ENCODE results near the gene CREG1. TPM values are rescaled to one million over a fixed set of nuclear protein-coding genes. Genes with fewer than 3 reads are reported as not detected.

The CREG1 gene
- polyA plus RNA-seq, 3 donors, result 109 to 123 (median 114) TPM

DNA sequence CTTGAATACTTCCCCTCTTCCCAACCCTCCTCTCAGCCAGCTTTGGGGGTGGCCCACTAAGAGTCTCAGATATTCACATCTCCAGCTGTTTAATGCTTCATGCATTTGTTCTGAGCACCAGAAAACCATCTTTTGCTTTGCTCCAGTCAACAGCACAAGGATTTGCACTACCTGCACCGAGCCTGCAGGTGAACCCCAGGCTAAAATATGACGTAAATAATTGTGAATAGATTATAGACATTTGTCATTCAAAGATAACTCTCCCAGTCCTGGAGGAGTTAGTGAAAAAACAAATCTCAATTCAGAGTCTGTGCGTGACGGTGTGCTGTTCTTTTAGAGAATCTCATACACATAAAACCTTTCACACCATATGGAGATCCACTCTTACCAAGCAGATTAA, 42.7 kb downstream of the CREG1 start:
- no peak for DNase-seq

DNA sequence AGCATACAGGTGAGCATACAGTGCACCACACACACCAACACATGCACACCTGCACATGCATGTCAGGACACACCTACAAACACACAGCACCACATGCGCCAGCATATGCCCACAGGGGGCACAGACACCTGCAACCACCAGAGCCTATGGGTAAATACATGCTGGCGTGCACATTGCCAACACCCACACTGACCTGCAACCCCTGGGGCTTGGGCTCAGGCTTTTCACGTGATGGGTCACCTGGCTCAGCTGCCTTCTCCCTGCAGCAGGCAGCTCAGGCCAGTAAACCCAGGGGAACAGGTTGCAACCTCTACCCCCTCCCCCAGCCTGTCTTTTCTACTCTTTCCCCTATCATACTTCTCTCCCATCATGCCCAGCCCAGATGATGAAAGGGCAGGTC, 43.3 kb downstream of the CREG1 start:
- no peak for DNase-seq

DNA sequence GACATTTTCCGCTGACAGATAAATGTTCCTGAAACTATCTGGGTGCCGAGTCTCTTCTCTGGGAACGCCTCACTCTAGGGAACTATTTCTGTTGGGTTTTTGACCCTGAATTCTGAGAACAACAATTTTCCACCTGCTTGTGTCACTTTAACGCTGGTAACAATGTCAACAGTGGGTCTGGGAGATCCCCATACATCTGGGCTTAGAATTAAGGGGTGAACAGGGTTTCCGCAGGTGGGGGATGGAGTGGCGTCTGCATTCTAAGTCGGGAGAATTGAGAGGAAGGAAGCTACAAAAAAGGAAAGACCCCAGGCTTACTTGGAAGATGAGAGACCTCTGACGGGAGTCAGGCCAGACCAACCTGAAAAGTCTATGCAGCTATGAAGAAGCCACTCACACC, 44.0 kb downstream of the CREG1 start:
- DNase-seq, result no peak

DNA sequence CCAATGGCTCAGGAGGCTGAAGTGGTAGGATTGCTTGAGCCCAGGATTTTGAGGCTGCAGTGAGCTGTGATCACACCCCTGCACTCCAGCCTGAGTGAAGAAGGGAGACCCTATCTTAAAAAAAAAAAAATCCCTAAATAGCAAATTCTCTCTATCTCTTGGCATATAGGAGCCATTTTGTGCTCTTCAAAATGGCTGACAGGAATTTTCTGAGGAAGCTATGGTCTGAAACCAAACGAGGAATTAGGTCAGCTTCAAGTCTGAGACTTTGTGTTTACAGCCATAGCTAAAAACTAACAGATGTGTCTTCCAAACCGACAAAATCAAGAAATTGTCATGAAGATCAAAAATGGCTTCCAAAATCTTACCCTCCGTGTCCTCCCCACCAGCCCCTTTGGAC, 45.8 kb downstream of the CREG1 start:
- no peak for DNase-seq

DNA sequence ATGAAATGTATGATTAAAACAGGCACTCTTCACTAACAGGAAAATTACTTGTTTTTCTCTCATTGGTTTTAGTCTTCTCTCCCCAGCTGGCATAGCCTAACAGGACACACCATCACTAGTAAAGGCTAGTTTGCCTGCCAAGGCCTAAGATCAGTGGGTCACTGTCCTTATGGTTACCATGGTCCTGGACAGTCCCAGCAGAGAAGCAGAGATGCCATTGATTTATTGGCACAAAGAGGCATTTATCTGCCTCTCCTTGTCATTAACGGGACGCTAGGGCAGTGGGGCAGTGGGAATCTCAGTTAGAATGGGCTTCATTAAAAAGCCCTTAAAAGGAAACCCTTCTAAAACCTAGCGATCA, 49.1 kb downstream of the CREG1 start:
- no peak for DNase-seq

DNA sequence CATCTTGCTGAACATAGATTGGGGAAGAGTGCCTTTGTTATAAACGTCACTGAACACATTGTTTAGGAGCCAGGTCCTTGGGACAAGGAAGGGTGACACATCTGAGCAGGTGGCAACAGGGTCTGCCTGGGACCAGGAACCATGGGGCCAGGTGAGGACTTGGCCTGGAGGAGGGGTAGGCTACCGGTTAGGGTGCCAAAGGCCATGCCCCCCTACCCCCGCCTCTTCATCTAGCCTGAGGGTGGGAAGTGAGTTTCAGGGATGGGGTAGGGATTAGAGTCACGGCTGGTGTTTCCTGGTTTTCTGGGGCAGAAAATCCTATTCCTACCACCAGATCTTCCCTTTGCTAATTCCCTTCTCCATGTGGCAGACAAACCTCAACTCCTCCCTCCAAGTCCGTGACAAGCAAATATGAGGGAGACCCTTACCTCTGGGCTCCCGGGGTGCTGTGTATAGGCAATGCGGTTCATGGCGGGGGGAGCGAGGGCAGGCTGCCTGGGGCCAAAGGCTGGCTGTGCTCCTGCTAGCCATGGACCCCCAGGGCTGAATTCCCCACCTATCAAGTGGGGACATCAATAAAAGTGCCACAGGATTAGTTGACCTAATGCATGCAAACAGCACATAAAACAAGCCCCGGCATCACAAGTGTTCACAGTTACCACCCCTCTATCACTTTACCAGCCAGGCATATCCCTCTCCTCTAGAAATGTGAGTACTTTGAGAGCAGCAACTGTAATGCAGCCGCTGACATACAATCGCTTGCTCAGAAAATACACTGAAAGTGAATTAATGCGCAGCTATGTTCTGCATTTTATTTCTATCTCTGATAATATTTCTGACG, 49.7 kb downstream of the CREG1 start:
- no peak for DNase-seq

DNA sequence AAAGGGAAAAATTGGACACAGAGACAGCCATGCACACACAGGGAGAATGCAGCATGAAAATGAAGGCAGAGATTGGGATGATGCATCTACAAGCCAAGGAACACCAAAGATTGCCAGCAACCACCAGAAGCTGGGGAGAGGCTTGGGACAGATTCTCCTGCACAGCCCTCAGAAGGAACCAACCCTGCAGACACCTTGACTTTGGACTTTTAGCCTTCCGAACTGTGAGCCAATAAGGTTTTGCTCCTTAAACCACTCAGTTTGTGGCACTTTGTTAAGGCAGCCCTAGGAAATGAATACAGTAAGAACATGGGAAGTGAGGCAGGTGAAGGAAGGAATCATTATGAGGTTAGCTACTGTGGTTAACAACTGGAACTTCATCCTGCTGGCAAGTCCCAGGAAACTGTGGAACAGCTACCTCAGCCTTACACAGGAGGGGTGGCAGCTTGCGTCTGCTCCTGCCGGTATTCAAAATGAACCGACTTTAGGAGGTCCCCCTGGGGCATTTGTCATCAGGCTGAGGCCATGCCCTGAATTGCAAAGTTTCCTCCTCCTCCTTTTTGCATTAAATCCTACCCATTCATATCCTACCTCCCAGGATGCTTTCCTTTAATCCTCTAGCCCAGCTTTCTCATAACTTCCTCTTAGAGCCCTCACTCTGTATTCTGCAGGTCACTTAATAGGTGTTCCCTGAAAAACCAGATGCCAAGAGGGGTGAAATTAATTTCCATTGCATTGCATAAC, 50.7 kb downstream of the CREG1 start:
- no peak for DNase-seq

DNA sequence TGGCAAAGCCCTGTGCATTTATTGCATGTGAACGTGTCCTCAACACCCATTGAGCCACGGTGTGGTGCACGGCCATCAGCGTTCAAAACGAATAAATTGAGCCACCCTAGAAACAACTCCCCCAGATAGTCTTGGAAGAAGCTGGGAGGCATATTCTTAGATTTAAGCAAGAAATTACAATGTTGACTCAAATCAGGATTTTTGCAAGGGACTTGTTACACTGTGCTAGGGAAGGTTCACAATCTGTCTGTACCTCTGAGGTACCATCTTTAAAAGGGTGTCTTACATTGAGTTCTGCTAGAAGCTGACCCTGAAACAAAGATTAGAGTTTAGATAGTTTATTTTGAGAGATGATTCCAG, 51.4 kb downstream of the CREG1 start:
- no peak for DNase-seq

DNA sequence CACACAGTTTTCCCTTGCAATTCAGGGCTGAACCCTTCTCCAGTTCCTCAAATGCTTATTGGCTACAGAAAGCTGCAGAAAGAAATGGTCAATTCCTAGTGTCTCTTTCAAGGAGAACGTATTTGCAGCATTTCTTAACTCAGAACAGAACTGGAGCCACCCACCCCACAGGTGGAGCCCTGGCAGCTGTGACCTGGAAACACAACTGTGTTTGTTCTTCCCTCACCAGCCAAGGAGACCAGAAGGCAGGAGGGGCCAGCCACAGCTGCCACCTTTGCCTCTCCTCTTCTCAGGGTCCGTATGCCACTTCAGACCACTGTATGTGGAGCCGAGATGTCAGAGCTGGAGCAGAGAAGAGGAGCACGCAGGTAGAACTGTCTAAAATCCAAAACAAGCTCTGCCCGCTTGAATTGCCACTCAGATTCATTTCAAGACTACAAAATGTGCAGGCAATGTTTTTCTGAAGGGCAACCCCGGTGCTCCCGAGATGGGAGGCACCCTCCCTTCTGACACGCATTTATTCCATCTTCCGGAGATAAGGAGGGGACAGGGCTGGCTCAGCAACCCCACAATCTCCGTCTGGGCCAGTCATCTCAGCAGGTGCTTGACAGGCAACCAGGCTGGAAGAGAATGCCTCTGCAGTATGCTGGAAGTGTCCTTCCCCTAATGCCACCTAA, 51.9 kb downstream of the CREG1 start:
- no peak for DNase-seq

DNA sequence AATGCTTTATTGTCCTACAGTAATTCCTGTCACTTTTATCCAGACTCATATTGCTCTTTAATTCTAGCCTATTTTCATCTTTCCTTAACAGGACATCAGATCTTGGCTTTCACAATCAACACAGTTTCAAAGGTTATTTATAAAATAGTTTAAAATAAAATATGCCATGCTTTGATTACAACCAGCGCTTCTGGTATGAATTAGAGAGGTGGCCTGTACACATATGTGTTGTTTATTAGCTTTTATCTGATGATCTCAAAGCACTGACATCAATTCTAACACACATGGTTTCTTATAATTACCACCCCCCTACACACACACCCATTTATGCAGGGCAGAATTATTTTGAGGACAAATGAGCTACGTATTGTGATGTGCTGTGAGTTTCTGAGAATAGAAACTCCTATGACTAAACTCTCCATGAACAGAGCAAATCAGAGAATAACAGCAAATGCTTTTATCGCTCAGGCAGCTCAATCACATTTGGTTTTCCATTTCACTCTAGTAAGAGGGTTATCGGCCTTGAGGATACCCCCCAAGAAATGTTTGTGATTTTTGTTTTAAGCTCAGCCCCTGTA, 53.2 kb downstream of the CREG1 start:
- no peak for DNase-seq

DNA sequence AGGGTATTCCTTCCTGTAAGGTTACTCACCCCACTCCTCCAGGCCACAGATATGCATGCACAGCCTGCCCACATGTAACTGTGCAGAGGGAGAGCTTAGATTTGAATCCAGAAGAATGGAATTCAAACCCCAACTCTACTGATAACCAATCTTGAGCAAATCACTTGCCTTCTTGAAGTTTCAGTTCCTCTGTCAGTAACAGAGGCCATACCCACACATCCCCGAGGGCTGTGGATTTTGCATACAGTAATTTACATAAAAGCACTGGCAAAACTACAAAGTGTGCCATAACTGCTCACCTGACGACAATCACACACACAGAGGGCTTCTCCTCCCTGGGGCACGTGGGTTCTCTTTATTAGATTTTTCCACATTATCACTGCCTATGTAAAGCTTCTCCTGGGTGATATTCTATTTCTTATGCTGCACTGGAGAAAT, 53.9 kb downstream of the CREG1 start:
- DNase-seq, result no peak

DNA sequence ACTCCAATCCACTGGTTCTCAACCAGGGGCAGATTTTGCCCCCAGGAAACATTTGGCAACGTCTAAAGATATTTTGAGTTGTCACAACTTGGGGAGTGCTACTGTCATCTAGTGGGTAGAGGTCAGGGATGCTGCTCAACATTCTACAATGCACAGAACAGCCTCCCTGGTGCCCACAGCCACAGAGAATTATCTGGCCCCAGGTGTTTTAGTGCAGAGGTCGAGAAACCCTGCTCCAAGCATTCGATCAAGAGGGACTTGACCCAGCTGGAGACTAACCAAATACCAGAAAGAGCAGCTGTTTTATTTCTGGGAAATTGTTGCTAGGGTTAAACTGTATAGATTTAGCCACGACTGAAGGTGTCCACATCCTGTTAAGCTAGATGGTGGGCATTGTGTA, 54.5 kb downstream of the CREG1 start:
- DNase-seq, result no peak

DNA sequence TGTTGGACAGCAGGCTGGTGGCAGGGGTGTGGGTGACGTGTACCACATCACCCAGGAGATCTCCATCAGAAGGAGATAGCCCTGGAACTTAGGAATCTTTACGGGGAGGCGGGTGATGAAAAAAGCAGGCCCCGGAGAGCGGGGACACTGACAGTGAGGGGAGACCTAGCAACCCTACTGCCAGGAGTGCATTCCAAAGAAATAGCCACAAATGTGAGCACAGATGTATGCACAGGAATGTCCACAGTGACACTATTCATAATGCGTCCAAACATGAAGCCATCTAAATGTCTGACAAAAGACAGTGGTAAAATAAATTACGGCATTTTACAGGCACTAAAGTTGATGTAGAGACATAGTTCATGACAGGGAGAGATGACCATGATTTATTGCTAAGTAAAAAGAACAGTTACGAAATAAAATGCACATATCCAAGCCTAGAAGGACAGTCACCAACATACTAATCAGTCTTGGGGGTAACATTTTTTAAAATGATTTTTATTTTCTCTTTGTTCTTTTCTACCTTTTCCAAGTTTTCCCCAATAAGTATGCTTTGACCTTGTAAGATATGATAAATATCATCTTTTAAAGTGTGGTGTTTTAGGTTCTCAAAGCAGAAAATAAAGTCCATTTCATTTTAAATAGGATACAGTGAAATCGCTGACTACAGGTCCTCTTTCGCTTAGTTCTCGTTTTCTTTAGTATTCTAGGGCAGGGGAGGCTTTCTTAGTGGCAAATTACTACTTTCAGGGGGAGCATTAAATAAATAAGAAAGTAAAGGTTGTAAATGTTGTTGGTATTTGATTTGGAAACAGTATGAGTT, 56.6 kb downstream of the CREG1 start:
- DNase-seq, result no peak

DNA sequence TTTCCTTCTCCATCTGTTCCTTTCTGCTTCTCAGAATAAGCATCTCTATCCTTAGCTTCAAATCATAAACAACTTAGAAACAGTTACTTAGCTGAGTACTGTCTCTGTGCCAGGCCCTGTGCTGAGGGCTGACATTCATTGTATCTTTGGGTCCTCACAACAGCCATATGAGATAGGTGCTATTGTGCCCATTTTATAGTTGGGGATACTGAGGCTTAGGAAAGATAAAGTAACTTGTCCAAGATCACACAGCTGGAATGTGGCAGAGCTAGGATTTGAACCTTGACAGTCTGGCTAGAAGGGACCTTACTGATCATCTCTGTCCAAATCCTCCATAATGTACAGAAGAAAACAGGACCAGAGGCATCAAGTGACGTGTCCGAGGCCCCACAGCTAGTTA, 60.2 kb downstream of the CREG1 start:
- no peak for DNase-seq

DNA sequence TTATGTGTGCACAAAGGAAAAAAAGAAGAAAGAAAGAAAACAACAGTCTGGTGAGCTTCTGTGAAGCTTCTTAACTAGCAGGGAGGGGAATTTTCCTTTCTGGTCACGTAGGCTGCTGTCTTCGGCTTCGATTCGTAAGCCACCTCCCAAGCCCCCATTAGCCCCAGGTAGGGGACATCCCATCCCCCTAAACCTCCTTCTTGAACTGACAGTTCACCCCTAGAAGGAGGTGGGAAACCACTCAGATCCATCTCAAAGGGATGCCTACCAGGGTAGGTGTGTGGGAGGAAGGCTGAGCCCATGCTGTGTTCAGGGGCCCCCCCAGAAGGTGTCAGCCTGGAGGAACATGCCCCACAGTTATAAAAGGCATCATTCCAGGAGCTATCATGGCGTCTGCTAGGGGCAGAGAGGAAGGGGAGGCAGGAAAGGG, 61.1 kb downstream of the CREG1 start:
- DNase-seq, result no peak

DNA sequence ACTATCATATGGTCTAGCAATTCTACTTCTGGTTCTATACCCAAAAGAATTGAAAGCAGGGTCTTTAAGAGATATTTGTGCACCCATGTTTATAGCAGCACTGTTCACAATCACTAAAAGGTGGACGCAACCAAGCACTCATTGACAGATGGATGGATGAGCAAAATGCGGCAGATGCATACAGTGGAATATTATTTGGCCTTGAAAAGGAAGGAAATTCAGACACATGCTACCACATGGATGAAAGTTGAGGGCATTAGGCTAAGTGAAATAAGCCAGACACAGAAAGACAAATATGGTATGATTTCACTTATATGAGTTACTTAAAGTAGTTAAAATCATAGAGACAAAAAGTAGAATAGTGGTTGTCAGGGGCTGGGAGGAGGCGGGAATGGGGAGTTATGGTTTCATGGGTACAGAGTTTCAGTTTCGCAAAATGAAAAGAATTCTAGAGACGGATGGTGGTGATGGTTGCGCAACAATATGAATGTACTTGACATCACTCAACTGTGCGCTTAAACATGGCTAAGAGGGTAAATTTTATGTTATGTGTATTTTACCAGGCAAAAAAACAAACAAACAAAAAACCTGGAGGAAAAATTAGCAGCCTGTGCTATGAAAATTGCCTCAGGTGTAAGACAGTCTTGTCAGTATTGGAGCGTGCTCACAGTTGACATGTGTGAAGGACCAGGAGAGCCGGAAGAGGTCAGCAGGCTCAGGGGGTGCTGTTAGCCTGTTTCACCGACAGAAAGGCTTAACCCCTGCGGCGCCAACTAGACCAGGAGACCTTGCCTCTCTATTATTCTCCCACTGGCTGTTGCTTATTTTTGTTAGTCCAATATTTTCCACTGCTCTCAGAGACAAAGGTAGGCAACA, 61.7 kb downstream of the CREG1 start:
- DNase-seq, result no peak
